Subcutaneous adipose tissue (tissue), 4 donors: ENCODE results near the gene SCNN1A. TPM values are rescaled to one million over a fixed set of nuclear protein-coding genes. Genes with fewer than 3 reads are reported as not detected.

Experiments
- CTCF ChIP-seq: fragments of 450-650 bp; IDR thresholded peaks from one replicate; pipeline ENCODE4 v1.5.1; 2016; ENCODE audit warnings: low read depth, mild to moderate bottlenecking, control low read depth, antibody characterized with exemption, moderate library complexity
- total RNA-seq, 4 donors: library from RNA; depleted of rRNA; stranded (reverse); fragments of >200 nt; gene quantifications; one replicate each; pipeline ENCODE4 v1.1.0, GENCODE V29; 2016

The SCNN1A gene
- total RNA-seq, 4 donors from 2014 or later = 3.4 to 5.8 (median 4.1) TPM

DNA sequence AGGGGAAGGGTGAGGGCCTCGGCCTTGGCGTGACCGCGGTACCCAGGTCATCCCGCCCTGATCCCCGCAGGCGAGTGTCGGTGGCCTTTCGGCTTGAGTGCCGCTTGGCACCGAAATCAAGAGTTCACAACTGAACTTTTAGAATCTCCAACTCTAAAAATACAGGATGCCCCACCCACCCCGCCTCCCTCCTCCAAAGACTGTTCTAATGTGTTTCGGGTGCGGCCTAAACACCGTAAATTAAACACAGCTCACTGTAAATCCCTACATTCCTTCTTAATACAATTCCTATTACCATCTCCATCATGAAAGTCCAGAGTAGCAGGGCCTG, 11.4 kb downstream of the SCNN1A start:
- TF ChIP-seq CTCF = no peak

GRCh38 chr12:6363330-6364043, 11.9 kb downstream of the SCNN1A start:
- no peak for TF ChIP-seq CTCF

DNA sequence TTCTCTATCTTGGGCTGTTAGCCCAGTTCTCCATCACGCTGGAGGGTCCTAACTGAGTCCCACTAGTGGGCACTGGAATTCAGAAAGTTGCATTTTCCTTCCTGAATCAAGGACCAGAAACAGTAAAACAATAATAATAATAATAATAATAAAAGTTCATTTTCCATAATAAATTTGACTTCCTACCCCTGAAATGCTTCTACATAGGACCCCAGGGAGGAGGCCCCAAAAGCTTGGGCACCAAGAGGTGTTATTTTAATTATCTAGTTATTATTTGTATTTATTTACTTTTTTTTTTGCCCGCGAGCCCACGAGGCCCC, 12.4 kb downstream of the SCNN1A start:
- TF ChIP-seq CTCF = no peak

DNA sequence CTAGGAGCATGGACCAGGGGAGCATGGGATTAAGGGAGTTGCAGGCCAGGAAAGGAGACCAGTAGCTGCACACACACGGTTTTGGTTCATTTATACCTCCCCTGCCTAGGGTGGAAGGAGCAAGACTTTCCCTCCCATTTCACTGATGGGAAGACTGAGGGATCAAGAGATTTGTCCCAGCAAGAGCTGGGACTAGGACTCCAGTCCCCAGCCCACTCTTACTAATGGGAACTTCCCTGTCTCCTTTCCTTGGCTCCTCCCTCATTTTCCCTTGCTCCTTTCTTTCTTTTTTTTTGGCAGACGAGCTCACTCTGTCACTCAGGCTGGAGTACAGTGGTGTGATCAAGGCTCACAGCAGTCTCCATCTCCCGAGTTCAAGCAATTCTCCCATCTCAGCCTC, 13.0 kb downstream of the SCNN1A start:
- TF ChIP-seq CTCF = no peak

GRCh38 chr12:6361834-6362233, 13.5 kb downstream of the SCNN1A start:
- no peak for TF ChIP-seq CTCF

GRCh38 chr12:6360578-6361490, 14.5 kb downstream of the SCNN1A start:
- TF ChIP-seq CTCF = no peak

- TF ChIP-seq CTCF = no peak
These were observed 15.2 kb downstream of the SCNN1A start for GRCh38 chr12:6360080-6360571.
